ENCODE data around the gene ZNF432. TPM values are rescaled to one million over a fixed set of nuclear protein-coding genes. Genes with fewer than 3 reads are reported as not detected.
A peak's percentile ranks its signal among the peaks of the same experiment; 100 is the strongest.

The ZNF432 gene
- total RNA-seq, 1 experiment from 2014 or later = 3.5 TPM

DNA sequence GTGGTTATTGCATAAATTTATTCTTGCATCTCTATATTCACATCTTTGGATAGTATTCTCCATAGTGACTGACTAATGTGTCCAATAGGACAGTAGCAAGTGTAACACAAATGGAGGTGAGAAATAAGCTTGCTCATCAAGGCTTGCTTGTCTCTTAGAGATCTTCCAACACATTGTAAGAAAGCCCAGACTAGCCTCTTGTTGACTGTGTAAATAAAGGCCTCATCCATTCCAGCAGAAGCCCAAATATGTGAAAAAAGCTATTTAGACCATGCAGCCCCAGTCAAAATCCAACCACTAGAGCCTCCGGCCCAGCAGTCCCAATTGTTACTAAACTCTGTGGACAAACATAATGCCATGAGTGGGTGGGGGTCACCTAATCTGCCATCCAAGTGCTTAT, 38.0 kb downstream of the ZNF432 start:
- no peak for DNase-seq (ENCODE audit: low spot score)

DNA sequence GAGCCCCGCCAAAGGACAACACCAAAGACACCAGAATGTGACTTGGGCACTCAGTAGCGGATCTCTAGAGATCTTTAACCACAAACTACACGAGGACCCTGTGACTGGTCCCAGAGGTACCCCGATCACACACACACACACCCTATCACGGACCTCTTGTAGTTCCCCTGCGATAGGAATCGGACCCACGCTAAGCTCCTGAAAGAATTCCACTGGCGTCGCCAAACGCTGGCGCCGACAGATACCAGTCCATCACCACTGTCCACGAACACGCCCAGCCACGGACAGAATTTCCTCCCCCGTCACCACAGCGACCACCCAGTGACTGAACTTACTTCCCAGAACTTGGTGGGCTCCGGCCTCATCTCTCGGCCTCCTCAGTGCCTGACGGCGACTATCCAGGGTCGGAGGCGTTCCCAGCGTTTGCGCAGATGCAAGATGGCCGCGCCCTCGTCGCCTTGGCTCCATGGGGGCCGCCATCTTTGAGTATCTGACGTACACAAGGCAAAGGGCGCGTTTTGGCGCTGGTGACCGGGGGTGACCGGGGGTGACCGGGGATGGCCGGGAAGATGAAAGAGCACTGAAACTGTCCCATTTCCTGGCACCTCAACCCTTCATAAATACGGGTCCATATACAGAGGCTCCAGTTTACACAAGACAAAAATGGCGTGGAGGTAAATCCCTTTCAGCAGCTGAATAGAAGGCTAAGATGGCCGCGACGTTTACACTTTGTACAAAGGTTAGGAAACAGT, 40.7 kb downstream of the ZNF432 start, which contains the start of gene ZNF615:
Gene ZNF615, minus strand, starts transcription at position 406 of the 752 bp plus-strand sequence. CDS start 4,500 bp downstream, outside the sequence.
- peak; percentile 70 for DNase-seq (ENCODE audit: low spot score)

DNA sequence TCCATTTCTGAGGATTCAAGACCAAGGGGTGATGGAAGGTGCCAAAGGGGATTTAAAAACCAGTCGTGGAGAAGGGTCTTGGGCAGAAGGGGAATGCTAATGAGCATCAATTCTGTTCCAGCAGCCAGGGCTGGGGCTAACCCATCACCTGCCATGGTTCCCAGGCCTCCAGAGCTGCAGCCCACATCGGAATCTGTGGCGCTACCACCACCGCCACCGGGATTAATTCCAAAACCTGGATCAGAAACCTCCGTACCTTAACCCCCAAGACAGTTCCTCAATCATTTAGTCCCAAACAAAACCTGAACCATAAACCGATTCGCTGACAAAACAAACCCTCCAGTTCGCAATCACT, 41.2 kb downstream of the ZNF432 start:
- no peak for DNase-seq (ENCODE audit: low spot score)

DNA sequence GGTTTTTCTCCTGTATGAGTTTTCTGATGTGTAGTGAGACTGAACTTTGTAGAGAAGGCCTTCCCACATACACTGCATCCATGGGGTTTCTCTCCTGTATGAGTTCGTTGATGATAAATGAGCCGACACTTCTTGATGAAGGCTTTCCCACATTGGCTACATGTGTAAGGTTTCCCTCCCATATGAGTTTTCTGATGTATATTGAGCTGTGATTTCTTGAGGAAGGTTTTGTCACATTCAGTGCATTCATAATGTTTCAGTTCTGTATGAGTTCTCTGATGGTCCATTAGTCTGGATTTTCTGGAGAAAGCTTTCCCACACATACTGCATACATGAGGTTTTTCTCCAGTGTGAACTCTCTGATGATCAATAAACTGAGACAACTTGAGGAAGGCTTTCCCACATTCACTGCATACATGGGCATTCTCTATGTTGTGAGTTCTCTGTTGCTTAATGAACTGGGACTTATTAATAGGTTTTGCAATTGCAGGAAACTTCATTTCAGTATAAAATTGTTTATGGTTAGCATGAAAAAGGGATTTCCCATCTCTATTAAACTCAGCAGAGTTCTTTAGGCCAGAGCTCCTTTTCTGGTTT, 54.5 kb downstream of the ZNF432 start:
- no peak for DNase-seq (ENCODE audit: low spot score)

DNA sequence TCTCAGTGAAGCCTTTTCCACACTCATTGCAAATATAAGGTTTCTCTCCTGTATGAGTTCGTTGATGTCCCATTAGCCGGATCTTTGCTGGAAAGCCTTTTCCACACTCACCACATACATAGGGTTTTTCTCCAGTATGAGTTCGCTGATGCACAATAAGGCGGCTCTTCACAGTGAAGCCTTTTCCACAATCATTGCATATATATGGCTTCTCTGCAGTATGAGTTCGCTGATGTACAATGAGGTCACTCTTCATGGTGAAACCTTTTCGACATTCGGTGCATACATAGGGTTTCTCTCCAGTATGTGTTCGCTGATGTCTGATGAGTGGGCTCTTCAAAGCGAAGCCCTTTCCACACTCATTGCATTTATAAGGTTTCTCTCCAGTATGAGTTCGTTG, 55.2 kb downstream of the ZNF432 start:
- no peak for DNase-seq (ENCODE audit: low spot score)

DNA sequence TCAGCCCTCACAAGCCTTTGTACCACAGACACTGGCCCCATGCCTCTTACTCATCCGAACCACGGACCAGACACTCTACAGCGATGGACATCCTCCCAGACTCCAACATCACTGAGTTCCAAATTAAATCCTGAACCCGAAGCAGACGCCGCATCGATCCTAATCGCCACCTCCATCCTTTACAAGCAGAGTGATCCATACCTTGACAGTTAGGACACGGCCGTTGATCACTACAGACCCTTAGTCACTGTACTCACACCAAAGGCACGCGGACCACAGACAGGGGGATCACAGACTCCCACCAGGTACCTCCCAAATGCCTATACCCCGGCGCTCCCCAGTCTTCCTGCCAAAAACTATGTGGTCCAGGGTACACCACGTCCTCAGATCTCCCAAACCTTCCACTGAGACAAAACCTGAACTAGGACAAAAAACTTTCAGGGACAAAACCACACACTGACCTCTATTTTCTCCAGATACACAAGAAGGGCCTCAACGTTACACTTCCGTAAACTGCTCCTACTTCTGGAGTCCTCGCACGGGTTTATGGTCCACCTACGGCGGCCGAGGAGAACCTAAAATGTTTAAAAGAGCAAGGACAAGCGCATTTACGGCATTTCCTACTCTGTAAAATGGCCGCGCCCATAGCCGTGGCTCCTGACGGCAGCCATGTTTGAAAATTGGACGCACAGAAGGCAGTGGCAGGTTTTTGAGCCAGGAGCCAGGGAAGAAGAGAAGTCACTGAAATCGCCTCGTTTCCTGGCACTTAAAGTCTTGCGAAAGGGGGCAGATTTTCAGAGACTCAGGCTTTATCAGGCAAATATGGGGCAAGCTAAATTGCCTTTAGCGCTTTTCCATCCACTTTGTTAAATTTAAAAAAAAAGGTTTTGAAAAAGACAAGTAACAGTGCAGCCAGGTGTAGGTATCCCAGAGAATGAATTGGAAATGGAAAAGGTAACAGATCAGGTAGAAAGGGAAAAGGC, 62.0 kb downstream of the ZNF432 start, which contains the start of gene ZNF350:
Gene ZNF350, minus strand, starts transcription at position 532 of the 983 bp plus-strand sequence. CDS start 12,480 bp downstream, outside the sequence.
- DNase-seq (ENCODE audit: low spot score) = peak; percentile 93

DNA sequence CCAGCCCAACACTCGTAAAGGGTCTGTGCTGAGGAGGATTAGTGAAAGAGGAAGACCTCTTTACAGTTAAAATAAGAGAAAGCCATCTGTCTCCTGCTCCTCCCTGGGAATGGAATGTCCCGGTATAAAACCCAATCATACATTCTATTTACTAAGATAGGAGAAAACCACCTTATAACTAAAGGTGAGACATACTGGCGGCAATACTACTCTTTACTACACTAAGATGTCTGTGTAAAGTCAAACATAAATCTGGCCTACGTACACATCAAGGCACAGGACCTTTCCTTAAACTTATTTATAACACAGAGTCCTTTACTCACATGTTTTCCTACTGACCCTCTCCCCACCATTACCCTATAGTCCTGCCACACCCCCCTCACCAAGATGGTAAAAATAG, 65.3 kb downstream of the ZNF432 start:
- no peak for DNase-seq (ENCODE audit: low spot score)

Other genes starting within 250 kb of the ZNF432 start
- 0.19 and 0.57 TPM in 2 replicates for gene ZNF577, start 160.9 kb downstream of the ZNF432 start, total RNA-seq (2014; rRNA removed; shearing (Covaris generic))
- 0.78 and 2.4 TPM in 2 replicates for gene ZNF649, start 143.8 kb downstream of the ZNF432 start, total RNA-seq (2014; rRNA removed; shearing (Covaris generic))
- gene ZNF613, start 121.4 kb downstream of the ZNF432 start, total RNA-seq (2014; rRNA removed; shearing (Covaris generic)) = 4.8 and 7.7 TPM in 2 replicates
- gene ZNF350, start 62.0 kb downstream of the ZNF432 start, total RNA-seq (2014; rRNA removed; shearing (Covaris generic)) = 7.1 and 7.8 TPM in 2 replicates
- gene ZNF615, start 40.6 kb downstream of the ZNF432 start, total RNA-seq (2014; rRNA removed; shearing (Covaris generic)) = 7.9 and 9.3 TPM in 2 replicates
- 14.3 and 15.3 TPM in 2 replicates for gene ZNF614, start 20.5 kb downstream of the ZNF432 start, total RNA-seq (2014; rRNA removed; shearing (Covaris generic))
- 8.3 and 8.6 TPM in 2 replicates for gene ZNF841, start 46.9 kb upstream of the ZNF432 start, total RNA-seq (2014; rRNA removed; shearing (Covaris generic))
- gene ZNF616, start 91.1 kb upstream of the ZNF432 start, total RNA-seq (2014; rRNA removed; shearing (Covaris generic)) = 6.1 and 17.5 TPM in 2 replicates
- 7.0 and 32.6 TPM in 2 replicates for gene ZNF836, start 122.8 kb upstream of the ZNF432 start, total RNA-seq (2014; rRNA removed; shearing (Covaris generic))
- gene PPP2R1A, start 141.2 kb upstream of the ZNF432 start, total RNA-seq (2014; rRNA removed; shearing (Covaris generic)) = 301 and 306 TPM in 2 replicates
- gene ZNF766, start 220.7 kb upstream of the ZNF432 start, total RNA-seq (2014; rRNA removed; shearing (Covaris generic)) = 12.7 and 14.6 TPM in 2 replicates
- 11.3 and 12.6 TPM in 2 replicates for gene ZNF480, start 248.3 kb upstream of the ZNF432 start, total RNA-seq (2014; rRNA removed; shearing (Covaris generic))

Data from A172 (cell line).